Measurements from ENCODE around the gene TRAF7.

The TRAF7 gene

GRCh38 chr16:2183671-2184070 lies 28.1 kb downstream of the TRAF7 start:
- no peak for DNase-seq (ENCODE audit: low spot score)

- DNase-seq (ENCODE audit: low spot score): no peak
Observed at GRCh38 chr16:2184346-2184745, 28.8 kb downstream of the TRAF7 start.

- DNase-seq (ENCODE audit: low spot score): no peak
Observed at GRCh38 chr16:2184962-2185361, 29.4 kb downstream of the TRAF7 start.

DNA sequence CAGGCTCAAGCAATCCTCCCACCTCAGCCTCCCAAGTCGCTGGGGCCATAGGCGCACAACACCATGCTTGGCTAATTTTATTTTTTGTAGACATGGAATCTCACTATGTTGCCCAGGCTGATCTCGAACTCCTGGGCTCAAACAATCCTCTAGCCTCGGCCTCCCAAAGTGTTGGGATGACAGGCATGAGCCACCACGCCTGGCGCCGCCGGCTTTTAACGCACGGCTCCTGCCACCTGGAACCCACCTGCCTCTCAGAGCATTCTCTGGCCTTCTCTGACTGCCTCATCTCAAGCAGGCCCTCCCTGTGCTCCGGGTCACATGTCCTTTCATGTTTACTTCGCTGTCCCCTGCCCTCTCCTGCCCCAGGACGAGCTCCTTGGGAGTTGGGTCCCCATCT lies 30.5 kb downstream of the TRAF7 start:
- DNase-seq (ENCODE audit: low spot score): no peak

- DNase-seq (ENCODE audit: low spot score): no peak
Observed at GRCh38 chr16:2186505-2186904, 30.9 kb downstream of the TRAF7 start.

DNA sequence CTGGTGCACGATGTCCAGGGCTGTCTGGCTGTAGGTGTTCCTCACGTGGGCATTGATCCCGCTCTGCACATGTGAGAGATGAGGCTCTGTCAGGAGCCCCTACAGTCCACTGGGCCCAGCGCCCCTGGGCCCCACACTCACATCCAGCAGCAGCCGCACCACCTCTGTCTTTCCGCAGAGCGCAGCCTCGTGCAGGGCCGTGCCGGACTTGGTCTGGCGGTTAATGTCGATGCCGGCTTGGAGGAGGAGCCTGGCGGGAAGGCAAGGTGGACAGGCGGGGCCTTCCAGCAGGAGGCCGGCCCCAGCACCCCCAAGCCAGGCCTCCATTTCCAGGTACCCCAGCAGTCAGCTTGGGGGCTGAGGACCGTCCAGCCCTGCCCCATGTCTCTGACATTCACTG lies 31.6 kb downstream of the TRAF7 start:
- DNase-seq (ENCODE audit: low spot score): no peak

GRCh38 chr16:2188395-2188794 lies 32.8 kb downstream of the TRAF7 start:
- no peak for DNase-seq (ENCODE audit: low spot score)

DNA sequence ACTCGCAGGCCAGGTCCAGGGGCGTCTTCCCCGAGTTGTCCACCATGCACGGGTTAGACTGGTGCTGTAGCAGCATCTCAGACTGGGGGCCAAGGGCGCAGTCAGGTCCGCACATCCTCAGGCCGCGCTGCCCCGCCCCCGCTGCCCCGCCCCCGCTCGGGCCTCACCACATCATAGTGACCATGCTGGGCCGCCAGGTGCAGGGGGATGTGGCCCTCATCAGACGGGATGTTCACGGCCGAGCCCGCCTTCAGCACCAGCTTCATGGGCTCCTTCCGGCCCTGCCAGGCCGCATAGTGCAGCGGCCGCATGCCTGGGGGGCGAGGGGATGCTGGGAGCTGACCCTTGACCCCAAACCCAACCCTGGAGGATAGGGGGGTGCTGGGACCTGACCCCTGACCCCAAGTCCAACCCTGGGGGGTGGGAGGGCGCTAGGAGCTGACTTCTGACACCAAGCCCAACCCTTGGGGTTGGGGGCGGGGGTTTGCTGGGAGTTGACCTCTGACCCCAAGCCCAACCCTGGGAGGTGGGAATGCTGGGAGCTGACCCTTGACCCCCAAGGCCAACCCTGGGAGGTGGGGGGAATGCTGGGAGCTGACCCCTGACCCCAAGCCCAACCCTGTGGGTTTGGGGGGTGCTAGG lies 33.8 kb downstream of the TRAF7 start:
- DNase-seq (ENCODE audit: low spot score): no peak

DNA sequence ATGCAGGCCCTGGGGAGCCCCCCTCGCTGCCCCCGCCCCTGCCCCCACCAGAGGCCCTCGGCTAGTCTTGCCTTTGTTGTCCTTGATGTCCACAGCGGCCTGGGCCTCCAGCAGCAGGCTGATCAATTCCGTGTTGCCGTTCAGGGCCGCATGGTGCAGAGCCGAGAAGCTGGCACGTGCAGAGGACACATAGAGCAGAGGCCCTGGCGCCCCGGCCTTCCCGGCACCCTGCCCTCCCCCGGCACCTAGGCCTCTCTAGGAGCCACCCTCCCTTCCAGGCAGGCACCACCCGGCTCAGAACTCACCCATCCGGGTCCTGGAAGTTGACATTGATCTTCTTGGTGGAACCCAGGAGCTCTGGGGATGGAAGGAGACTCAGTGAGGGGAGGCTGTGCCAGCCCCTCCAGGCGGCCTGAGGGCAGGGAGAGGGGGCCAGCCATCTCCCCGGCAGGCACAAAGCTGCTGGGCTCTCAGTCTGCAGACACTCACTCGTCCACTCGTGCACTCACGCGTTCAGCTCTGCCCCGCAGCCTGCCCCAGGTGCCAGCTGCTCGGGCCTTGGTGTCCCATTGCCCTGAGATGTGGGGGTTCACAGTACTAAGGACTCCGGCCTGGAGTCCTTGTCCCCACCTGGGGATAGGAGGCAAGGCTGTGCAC lies 34.5 kb downstream of the TRAF7 start:
- no peak for DNase-seq (ENCODE audit: low spot score)

DNA sequence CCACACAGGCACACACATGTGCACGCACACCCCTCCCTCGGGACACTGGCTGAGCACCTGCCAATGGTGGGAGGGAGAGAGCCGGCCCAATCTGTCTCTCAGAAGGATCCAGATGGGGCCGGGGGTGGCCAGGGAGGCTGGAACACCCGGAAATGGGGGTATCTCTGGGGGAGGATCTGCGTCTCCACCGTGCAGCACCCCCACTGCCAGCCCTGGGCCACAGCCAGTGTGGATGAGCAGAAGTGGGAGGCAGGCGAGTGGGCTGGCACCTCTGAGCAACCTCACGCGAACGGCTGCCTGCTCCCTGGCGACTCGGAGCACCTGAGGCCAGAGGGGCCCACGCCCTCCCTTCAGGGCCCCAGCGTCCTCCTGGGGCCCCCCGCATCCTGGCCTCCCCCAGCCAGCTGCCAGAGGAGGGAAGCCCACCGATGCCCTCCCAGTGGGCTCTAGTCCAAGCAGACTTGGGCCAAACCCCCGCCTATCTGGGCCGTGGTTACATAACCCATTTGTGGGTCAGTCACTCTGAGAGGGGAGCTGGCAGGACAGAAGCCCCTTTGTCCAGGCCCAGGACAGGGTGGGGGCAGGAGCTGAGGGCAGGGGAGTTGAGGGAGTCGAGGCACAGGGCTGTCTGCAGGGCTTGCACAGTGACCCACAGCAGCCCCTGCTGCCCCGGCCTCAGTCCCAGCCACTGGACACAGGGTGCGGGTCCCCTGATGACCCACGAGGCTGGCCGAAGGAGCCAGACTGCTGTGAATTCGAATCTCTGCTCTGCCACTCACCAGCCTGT lies 35.3 kb downstream of the TRAF7 start:
- DNase-seq (ENCODE audit: low spot score): no peak

- DNase-seq (ENCODE audit: low spot score): no peak
Observed at GRCh38 chr16:2191446-2191706, 35.8 kb downstream of the TRAF7 start.

DNA sequence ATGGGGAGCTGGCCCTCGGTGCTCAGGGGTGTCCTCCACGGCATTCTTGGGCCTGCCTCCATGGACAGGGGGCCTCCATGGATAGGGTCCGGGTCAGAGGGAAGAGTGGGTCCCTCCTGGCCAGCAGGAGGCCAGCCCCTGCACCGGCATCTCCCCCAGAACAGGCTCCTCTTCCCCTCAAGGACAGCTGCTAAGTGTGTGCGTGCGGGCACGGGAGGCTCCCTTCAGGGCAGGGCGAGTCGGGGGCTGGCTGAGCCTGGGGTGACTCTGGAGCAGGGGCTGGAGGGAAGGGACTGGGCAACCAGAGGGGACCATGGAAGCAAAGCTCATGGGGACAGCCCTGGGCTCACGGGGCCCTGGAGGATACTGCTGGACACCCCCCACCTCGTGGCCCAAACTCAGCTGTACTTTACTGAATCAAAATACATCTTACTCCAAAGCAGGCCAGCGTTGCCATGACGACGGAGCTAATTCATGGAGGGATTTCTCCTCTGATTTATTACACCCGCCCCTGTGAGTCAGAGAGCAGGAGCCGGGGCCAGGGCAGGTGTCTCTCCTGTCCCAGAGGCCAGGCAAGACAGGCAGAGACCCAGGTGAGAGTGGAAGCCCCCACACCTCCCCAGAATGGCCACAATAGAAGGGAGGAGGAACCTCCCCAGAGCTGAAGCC lies 38.7 kb downstream of the TRAF7 start:
- no peak for DNase-seq (ENCODE audit: low spot score)

GRCh38 chr16:2194852-2195321 lies 39.3 kb downstream of the TRAF7 start:
- DNase-seq (ENCODE audit: low spot score): peak; percentile 37

GRCh38 chr16:2195322-2196161 lies 40.0 kb downstream of the TRAF7 start:
- DNase-seq (ENCODE audit: low spot score): no peak

GRCh38 chr16:2196162-2196980 lies 40.8 kb downstream of the TRAF7 start, which contains the start of gene CASKIN1:
CASKIN1 (minus strand) TSS chr16:2196605; CDS start chr16:2196432, 173 bp downstream.
- DNase-seq (ENCODE audit: low spot score): peak; percentile 55

- DNase-seq (ENCODE audit: low spot score): no peak
Observed at GRCh38 chr16:2196981-2197511, 41.5 kb downstream of the TRAF7 start.

GRCh38 chr16:2197765-2198164 lies 42.2 kb downstream of the TRAF7 start:
- DNase-seq (ENCODE audit: low spot score): no peak

DNA sequence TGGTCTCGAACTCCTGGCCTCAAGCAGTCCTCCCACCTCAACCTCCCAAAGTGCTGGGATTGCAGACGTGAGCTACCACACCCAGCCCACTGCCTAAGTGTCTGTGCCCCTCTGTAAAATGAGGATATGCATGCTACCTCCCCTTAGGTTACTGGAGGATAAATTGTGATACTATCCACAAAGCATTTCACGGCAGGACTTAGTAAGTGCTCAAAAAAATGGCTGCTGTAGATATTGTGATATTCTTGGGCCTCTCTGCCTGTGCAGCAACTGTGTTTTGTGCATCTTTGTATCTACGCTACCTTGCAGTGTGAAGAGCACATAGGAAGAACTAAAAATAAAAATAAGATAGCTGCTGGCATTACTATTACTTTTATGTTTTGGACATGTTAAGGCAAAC lies 42.7 kb downstream of the TRAF7 start:
- DNase-seq (ENCODE audit: low spot score): no peak

DNA sequence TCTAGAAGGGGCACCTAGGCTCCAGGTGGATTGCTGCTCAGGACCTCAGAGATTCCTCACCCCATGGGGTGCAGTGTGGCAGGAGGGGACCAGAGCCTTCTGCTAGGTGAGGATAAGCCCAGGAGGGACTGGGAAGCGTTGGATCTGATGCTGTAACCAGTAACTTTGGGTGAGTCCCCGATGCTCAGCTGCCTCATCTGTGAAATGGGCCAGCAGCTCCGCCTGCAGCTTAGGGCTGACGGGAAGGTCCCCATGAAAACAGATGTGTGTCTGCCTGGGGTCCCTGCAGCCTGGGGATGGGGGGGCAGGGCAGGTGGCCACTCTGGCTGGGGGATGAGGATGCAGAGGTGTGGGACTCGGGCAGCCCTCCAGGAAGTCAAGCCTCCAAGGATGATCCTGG lies 43.5 kb downstream of the TRAF7 start:
- DNase-seq (ENCODE audit: low spot score): no peak

DNA sequence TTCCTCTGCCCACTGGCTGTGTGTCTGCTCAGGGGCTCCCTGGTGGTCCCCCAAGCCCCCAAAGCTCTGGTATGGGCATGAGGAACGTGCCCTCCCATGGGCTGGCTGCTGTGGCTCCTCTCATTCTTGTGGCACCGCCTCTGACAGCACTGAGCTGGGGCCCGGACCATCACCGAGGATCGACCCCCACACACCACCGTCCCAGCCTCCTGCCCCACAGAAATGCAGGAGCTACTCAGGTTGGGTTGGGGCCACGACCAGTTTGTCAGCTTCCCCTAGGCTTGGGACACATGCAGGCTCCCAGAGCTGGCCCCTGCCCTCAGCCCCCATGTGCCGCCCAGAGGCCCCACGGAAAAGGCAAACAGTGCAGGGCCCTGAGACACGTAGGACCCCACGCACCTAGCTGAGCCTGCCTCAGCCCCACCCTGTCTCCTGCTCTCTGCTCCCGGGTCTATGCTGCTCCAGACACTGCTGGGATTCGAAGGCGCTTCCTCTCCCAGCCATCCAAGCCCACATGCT lies 44.1 kb downstream of the TRAF7 start:
- DNase-seq (ENCODE audit: low spot score): no peak
